ENCODE results near the gene EID3. TPM values are rescaled to one million over a fixed set of nuclear protein-coding genes. Genes with fewer than 3 reads are reported as not detected.
"Not testable (repeated sequence)": the region's sequence is repeated elsewhere in the genome, so short reads cannot be mapped to it uniquely, and the experiment has no call there.

The EID3 gene
- total RNA-seq, 1 experiment from 2014 or later = 3.0 TPM

DNA sequence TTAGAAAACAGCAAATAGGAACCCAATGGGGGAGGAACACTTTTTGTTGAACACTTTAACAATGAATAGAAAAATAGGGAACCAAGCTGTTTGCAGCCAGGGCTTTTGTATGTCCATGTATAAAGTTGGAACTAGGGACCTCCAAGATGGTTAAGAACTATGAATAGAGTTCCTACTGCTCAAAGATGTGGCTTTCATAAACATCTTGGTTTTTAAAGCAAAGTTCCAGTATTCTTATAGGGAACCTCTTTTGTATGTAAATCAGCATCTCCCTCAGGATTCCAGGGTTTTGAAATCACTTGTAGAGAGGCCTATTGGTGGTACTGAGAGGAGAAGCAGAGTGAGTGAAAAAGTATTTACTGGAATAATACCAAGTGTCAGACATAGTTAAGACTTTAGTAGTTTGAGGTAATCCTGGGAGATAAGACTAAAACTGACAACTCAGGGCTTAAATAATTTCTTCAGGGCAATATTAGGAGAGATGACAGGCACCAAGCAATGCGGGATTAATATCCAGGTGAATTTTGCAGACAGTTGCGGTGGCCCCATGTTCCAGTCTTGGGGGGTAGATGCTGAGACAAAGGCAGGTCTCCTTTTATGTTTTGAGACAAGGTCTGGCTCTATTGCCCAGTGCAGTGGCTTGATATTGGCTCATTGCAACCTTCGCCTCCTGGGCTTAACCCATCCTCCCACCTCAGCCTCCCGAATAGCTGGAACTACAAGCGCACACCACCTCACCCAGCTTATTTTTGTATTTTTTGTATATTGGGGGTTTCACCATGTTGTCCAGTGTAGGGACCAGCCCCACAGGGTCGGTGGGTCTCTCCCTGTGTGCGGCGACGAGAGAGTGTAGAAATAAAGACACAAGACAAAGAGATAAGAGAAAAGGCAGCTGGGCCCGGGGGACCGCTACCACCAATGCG is 10.4 kb upstream of the EID3 start (continued):
- TF ChIP-seq, protein P1, sequence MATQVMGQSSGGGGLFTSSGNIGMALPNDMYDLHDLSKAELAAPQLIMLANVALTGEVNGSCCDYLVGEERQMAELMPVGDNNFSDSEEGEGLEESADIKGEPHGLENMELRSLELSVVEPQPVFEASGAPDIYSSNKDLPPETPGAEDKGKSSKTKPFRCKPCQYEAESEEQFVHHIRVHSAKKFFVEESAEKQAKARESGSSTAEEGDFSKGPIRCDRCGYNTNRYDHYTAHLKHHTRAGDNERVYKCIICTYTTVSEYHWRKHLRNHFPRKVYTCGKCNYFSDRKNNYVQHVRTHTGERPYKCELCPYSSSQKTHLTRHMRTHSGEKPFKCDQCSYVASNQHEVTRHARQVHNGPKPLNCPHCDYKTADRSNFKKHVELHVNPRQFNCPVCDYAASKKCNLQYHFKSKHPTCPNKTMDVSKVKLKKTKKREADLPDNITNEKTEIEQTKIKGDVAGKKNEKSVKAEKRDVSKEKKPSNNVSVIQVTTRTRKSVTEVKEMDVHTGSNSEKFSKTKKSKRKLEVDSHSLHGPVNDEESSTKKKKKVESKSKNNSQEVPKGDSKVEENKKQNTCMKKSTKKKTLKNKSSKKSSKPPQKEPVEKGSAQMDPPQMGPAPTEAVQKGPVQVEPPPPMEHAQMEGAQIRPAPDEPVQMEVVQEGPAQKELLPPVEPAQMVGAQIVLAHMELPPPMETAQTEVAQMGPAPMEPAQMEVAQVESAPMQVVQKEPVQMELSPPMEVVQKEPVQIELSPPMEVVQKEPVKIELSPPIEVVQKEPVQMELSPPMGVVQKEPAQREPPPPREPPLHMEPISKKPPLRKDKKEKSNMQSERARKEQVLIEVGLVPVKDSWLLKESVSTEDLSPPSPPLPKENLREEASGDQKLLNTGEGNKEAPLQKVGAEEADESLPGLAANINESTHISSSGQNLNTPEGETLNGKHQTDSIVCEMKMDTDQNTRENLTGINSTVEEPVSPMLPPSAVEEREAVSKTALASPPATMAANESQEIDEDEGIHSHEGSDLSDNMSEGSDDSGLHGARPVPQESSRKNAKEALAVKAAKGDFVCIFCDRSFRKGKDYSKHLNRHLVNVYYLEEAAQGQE (IDR thresholded peaks at IDR 0.05; ENCODE audit: low read depth) = no peak
- TF ChIP-seq EGR1 (IDR thresholded peaks at IDR 0.05; ENCODE audit: low read depth) (no peak), YY1 (IDR thresholded peaks at IDR 0.05; ENCODE audit: extremely low read depth, insufficient replicate concordance, low read depth, low read length) (no peak), POLR2AphosphoS5 (IDR thresholded peaks at IDR 0.05; ENCODE audit: low read depth, low read length) (no peak)

DNA sequence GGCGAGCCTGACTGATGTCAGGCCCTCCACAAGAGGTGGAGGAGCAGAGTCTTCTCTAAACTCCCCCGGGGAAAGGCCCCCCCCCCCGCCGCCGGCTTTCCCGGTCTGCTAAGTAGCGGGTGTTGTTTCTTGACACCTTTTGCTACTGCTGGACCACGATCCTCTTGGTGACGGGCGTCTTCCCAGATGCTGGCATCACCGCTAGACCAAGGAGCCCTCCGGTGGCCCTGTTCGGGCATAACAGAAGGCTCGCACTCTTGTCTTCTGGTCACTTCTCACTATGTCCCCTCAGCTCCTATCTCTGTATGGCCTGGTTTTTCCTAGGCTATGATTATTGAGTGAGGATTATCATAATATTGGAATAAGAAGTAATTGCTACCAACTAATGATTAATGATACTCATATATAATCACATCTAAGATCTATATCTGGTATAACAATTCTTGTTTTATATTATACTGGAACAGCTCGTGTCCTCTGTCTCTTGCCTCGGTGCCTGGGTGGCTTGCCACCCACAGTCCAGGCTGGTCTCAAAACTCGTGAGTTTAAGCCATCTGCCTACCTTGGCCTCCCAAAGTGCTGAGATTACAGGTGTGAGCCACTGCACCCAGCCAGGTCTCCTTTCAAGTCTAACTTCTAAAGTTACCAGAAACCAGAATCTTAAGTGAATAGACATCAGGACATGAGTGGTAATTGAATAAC is 9.2 kb upstream of the EID3 start:
- H3K9me2 ChIP-seq (ENCODE audit: insufficient read depth); RAD21 ChIA-PET (ENCODE audit: low non-redundant PET in 1 of 2, low total read pairs in 2 of 2, uncharacterized antibody in 2 of 2, unreplicated experiment in 2 of 2); H3K4me3 ChIP-seq (replicated peaks in 1 of 2; ENCODE audit: low read depth in 1 of 2, low read length in 2 of 2); POLR2A ChIA-PET; H3K27ac ChIP-seq (ENCODE audit: low read depth, low read length); H3K9ac ChIP-seq (ENCODE audit: low read length); H3K4me2 ChIP-seq (ENCODE audit: low read length); BruUV-seq (replicated peaks); H2AFZ ChIP-seq (ENCODE audit: low read depth, low read length, poor library complexity, severe bottlenecking); H3K27me3 ChIP-seq (ENCODE audit: insufficient read depth, low read length); H3K9me3 ChIP-seq (ENCODE audit: control insufficient read depth in 1 of 2, insufficient read depth in 1 of 2, low read depth in 1 of 2, low read length in 2 of 2); DNase-seq (ENCODE audit: low read depth, low spot score): not testable (repeated sequence)
- Histone ChIP-seq H3K79me2 (ENCODE audit: insufficient read depth, low read length) (peaks cover 99% of the 10 kb centered on the region), H4K20me1 (ENCODE audit: insufficient read depth) (peaks cover 41% of the 10 kb centered on the region; the same call in 1 of the 2 replicates), H3K4me1 (ENCODE audit: control insufficient read depth in 1 of 2, insufficient read depth in 2 of 2, low read length in 2 of 2) (peaks cover 17 to 69% of the 10 kb centered on the region in 2 experiments; a peak in 3 of 4 replicates), H3K36me3 (ENCODE audit: control insufficient read depth in 1 of 2, insufficient read depth in 2 of 2, low read length in 2 of 2) (peaks cover 35 to 63% of the 10 kb centered on the region in 2 experiments)
- peak; percentile 15; the same call in 1 of the 2 replicates for ATAC-seq
- CTCF ChIA-PET = interaction anchor here (1.7 kb wide), 1 partner anchor 79 kb away, joined by 5 read pairs; the partner anchor contains the start of gene TXNRD1
- TF ChIP-seq RAD21 (IDR thresholded peaks at IDR 0.05; ENCODE audit: low read depth) = peak; percentile 65
- TF ChIP-seq, protein P2, sequence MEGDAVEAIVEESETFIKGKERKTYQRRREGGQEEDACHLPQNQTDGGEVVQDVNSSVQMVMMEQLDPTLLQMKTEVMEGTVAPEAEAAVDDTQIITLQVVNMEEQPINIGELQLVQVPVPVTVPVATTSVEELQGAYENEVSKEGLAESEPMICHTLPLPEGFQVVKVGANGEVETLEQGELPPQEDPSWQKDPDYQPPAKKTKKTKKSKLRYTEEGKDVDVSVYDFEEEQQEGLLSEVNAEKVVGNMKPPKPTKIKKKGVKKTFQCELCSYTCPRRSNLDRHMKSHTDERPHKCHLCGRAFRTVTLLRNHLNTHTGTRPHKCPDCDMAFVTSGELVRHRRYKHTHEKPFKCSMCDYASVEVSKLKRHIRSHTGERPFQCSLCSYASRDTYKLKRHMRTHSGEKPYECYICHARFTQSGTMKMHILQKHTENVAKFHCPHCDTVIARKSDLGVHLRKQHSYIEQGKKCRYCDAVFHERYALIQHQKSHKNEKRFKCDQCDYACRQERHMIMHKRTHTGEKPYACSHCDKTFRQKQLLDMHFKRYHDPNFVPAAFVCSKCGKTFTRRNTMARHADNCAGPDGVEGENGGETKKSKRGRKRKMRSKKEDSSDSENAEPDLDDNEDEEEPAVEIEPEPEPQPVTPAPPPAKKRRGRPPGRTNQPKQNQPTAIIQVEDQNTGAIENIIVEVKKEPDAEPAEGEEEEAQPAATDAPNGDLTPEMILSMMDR (IDR thresholded peaks at IDR 0.05 in 2 of 3, conservative IDR thresholded peaks at IDR 0.05 in 1 of 3; ENCODE audit: borderline replicate concordance in 1 of 3, insufficient read depth in 1 of 3, low read depth in 2 of 3, low read length in 2 of 3) = peak; percentile 32 to 40 (median 37); a peak in 5 of 6 replicates
- intact Hi-C loops (cut with micrococcal nuclease) = loop anchor here (1.0 kb wide), 1 partner anchor 79 kb away; the partner anchor contains the start of gene TXNRD1
